Amniotic stem cell (primary cell): ENCODE measurements around the gene SBF1.

Experiments used
- DNase-seq: peaks from one replicate; lab custom pipeline; 2025; lab: John Stamatoyannopoulos, UW

Gene SBF1

GRCh38 chr22:50396751-50397370 lies 78.0 kb downstream of the SBF1 start:
- DNase-seq: no peak
